Measurements from ENCODE around the gene CEP78. TPM values are rescaled to one million over a fixed set of nuclear protein-coding genes. Genes with fewer than 3 reads are reported as not detected.

CEP78 gene
- total RNA-seq, 1 donor from 2014 or later = 29.7 TPM

DNA sequence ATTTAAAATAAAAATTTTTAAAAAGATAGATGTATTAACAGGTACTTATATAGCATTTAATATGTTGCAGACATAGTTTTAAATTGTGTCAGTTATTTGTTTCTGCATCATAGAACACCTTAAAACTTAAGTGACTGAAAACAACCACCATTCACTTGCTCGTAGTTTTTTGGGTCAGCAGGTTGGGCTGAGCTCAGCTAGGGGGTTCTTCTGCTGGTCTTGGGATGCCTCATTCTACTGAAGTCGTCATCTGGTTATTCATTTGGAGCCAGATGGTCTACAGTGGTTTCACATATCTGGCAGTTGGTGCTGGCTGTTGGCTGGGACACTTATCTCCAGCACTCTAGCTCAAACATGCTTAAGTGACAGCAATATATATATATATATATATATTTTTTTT lies 90.7 kb downstream of the CEP78 start:
- Mint-ChIP-seq H3K36me3 (ENCODE audit: unreplicated experiment) (peaks cover 8% of the 10 kb centered on the region), H3K27ac (ENCODE audit: unreplicated experiment) (no peak overlapping the region), H3K27me3 (ENCODE audit: unreplicated experiment) (peaks cover 2% of the 10 kb centered on the region), H3K9me3 (ENCODE audit: unreplicated experiment) (peaks cover 4% of the 10 kb centered on the region), H3K4me1 (ENCODE audit: low read depth, unreplicated experiment) (peaks cover 16% of the 10 kb centered on the region), H3K4me3 (ENCODE audit: unreplicated experiment) (no peak overlapping the region)
- TF ChIP-seq, protein P1, sequence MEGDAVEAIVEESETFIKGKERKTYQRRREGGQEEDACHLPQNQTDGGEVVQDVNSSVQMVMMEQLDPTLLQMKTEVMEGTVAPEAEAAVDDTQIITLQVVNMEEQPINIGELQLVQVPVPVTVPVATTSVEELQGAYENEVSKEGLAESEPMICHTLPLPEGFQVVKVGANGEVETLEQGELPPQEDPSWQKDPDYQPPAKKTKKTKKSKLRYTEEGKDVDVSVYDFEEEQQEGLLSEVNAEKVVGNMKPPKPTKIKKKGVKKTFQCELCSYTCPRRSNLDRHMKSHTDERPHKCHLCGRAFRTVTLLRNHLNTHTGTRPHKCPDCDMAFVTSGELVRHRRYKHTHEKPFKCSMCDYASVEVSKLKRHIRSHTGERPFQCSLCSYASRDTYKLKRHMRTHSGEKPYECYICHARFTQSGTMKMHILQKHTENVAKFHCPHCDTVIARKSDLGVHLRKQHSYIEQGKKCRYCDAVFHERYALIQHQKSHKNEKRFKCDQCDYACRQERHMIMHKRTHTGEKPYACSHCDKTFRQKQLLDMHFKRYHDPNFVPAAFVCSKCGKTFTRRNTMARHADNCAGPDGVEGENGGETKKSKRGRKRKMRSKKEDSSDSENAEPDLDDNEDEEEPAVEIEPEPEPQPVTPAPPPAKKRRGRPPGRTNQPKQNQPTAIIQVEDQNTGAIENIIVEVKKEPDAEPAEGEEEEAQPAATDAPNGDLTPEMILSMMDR (IDR thresholded peaks at IDR 0.05; ENCODE audit: partially characterized antibody, unreplicated experiment) = no peak
- DNase-seq = no peak

Other genes with a start within 250 kb of the CEP78 start
- gene GNAQ, start 204.3 kb upstream of the CEP78 start, total RNA-seq (ENCODE audit: unreplicated experiment) = 72.8 TPM
- gene PSAT1, start 61.0 kb downstream of the CEP78 start, total RNA-seq (ENCODE audit: unreplicated experiment) = 83.3 TPM